GM12873 (cell line): ENCODE measurements around the gene GRIK1.

ENCODE experiments used
- TF ChIP-seq, protein P1 (sequence below): IDR thresholded peaks from 2 replicates; pipeline ENCODE4 v1.5.1; 2012; ENCODE audit warnings: low read depth, mild to moderate bottlenecking, moderate library complexity, low read length, control low read depth; ENCODE audit not compliant: insufficient read depth; ENCODE audit errors: missing control alignments

GRIK1 gene

DNA sequence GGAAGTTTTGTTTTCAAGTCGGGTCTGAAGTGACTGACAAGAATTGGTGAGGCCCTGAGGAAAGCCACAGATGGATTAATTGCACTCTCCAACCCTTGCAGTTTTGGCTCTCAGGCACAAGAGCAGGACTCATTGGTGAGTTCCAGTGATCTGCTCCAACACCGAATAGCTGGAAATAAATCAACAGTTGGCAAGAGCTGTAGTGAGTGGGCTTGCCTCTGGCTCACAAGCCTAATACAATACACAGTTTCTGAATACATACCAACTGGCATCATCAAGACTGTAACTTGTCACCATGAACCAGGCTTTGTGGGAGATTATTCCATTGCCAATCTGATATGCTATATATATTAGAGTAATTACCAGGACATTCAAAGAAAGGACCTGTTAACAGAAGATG is 131.6 kb downstream of the GRIK1 start:
- TF ChIP-seq, protein P1, sequence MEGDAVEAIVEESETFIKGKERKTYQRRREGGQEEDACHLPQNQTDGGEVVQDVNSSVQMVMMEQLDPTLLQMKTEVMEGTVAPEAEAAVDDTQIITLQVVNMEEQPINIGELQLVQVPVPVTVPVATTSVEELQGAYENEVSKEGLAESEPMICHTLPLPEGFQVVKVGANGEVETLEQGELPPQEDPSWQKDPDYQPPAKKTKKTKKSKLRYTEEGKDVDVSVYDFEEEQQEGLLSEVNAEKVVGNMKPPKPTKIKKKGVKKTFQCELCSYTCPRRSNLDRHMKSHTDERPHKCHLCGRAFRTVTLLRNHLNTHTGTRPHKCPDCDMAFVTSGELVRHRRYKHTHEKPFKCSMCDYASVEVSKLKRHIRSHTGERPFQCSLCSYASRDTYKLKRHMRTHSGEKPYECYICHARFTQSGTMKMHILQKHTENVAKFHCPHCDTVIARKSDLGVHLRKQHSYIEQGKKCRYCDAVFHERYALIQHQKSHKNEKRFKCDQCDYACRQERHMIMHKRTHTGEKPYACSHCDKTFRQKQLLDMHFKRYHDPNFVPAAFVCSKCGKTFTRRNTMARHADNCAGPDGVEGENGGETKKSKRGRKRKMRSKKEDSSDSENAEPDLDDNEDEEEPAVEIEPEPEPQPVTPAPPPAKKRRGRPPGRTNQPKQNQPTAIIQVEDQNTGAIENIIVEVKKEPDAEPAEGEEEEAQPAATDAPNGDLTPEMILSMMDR, result no peak

DNA sequence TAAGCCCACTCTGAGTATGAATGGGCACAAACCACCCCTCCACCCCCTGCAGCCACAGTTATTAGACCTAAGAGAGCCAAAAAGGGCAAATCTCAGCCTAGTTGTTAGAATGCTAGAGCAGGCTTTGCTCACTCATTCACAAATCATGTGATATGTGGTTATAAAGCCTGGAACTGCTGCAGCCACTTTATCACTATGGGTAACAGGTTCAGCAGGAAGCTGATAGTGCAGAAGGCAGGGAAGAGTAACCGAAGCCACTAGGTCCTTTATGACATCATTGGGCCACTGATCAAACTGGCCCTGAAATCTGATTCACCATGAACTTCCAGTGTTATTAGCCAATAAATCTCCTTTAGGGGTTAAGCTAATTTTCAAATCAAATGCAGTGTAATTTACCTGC is 134.7 kb downstream of the GRIK1 start:
- TF ChIP-seq, protein P1, result no peak

DNA sequence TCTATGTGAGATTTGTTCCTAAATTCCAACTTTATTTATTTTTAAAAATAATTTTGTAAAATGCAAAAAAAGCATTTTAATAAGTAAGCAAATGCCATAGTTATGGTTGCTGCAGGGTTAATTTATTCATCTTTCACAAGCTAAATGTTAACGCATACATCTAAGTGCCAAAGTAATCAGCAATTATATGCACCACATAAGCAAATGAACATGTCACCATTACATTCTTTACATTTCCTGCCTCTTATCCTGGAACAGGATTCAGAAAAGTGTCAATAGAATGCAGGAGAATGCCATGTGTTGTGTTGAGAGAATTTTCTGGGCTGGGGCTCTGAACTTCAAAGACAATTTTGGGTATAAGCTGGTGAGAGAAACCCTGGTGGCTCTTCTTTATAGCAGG is 136.6 kb downstream of the GRIK1 start:
- TF ChIP-seq, protein P1, result no peak

DNA sequence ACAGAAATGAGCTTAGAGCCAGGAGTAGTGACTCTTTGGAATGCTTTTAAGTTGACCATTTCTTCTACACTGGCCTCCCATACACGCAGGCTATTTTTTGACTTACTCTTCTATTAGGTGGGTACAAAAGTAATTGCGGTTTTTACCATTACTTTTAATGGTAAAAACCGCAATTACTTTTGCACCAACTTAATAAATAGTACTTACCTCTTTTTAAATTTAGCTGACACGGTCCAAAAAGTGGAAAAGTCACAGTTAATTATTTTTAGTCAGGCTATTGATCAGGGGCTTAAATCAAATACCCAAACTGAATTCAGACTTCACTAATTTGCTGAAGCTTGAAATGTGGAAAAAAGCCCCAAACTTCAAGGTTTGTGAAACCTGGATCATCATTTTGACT is 138.7 kb downstream of the GRIK1 start:
- TF ChIP-seq, protein P1, result no peak

DNA sequence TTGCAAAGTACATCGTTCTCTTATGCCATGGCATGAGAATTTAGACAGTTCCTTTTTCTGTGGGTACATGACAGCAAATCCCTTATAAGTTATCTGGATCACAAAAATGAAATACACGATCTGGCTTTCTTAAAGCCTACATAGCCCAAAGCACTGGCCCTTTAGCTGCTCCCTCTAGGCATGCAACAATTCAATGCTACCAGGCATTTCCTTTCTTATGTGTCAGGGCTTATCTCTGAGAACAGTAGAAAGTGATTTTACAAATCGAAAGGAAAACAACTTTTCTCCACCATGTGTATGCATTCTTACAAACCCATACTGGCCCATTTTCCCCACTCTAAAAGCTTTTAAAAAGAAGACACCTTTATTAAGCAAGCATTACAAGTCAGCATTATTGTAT is 139.7 kb downstream of the GRIK1 start:
- TF ChIP-seq, protein P1, result no peak

DNA sequence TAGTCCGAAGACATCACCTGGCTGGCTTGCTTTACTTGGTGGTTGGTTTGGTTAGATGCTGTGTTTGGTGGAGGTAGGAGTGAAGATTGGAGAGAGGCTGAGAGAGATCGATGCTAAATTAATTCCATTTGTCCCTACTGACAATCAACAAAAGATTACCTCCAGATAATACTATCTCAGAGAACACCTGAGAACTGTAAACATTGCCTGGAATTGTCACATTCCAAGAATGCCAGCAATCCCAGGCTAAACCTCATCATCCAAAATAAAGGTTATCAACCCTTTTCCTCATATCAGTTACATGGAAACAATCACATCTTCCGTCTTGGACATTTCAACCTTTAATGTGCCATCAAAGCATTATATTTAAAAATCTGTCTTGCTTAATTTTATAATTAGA is 141.0 kb downstream of the GRIK1 start:
- TF ChIP-seq, protein P1, result no peak

DNA sequence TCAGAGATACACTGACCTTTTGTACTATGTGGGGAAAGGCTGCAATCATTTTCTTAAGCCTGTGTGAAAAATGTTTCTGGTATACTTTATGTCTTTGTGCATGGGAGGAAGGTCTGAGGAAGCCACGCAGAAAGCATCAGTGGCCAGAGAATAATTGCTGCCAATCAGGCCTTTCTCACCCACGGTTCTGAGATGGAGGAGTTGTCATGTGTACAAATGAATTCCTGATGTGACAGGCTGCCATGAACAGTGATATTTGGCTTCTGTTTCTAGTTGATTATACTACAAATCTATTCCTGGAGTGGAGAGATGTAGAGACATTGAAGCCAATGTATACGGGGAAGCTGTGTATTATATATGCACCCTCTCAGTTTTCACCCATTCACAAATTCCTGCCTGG is 142.6 kb downstream of the GRIK1 start:
- TF ChIP-seq, protein P1, result no peak
